Measurements from ENCODE around the gene TLR6.

The TLR6 gene

DNA sequence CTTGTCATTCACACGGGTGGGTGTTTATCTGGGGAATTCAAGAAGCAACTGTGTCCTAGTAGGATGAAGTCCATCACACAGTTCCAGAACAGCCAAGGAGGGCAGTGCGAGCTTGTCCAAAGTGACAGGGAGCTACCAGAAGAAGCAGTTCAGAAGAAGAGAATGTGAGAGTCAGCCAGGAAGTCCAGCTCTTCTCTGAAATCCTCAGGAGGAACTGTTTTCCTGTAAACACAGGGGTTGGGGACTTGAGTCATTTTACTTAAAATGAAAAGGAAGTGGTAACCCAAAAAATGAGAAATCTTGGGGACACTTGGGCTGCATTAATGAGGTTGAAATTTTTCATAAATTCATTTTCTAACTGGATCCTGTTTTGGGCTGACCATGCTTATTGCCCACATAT, 65.6 kb downstream of the TLR6 start:
- Histone ChIP-seq H3K4me3 (replicated peaks; ENCODE audit: low read depth, low read length) (no peak overlapping the region), H3K36me3 (ENCODE audit: control insufficient read depth, insufficient read depth, low read length) (no peaks in the 10 kb centered on the region; the same call in 1 of the 2 replicates), H3K27me3 (replicated peaks; ENCODE audit: control insufficient read depth, insufficient read depth, low read length) (no peaks in the 10 kb centered on the region)
- TF ChIP-seq, protein P1, sequence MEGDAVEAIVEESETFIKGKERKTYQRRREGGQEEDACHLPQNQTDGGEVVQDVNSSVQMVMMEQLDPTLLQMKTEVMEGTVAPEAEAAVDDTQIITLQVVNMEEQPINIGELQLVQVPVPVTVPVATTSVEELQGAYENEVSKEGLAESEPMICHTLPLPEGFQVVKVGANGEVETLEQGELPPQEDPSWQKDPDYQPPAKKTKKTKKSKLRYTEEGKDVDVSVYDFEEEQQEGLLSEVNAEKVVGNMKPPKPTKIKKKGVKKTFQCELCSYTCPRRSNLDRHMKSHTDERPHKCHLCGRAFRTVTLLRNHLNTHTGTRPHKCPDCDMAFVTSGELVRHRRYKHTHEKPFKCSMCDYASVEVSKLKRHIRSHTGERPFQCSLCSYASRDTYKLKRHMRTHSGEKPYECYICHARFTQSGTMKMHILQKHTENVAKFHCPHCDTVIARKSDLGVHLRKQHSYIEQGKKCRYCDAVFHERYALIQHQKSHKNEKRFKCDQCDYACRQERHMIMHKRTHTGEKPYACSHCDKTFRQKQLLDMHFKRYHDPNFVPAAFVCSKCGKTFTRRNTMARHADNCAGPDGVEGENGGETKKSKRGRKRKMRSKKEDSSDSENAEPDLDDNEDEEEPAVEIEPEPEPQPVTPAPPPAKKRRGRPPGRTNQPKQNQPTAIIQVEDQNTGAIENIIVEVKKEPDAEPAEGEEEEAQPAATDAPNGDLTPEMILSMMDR (IDR thresholded peaks at IDR 0.05; ENCODE audit: insufficient read depth, low read length, poor library complexity, severe bottlenecking): no peak
- DNase-seq (ENCODE audit: extremely low read depth, insufficient read length): no peak

DNA sequence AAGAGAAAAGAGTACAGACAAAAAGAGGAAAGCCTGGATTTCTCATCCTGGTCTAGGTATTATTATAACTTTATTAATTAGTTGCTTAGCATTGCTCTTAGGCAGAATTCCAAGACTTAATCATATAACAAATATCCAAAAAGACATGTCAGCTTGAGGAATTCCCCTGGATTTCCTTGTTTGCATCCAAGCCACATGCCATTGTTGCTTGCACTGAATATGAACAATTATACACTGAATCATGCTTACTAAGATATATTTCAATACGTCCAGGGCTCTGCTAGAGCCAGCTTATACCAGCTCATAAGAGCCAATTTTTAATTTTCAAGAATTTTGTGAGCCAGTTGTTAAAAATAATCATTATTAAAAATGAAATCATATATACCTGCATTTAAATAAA, 68.3 kb downstream of the TLR6 start:
- TF ChIP-seq, protein P1 (IDR thresholded peaks at IDR 0.05; ENCODE audit: insufficient read depth, low read length, poor library complexity, severe bottlenecking): no peak
- H3K36me3 ChIP-seq (ENCODE audit: control insufficient read depth, insufficient read depth, low read length): no peaks in the 10 kb centered on the region; the same call in 1 of the 2 replicates
- H3K27me3 ChIP-seq (replicated peaks; ENCODE audit: control insufficient read depth, insufficient read depth, low read length): no peaks in the 10 kb centered on the region
- no peak for DNase-seq (ENCODE audit: extremely low read depth, insufficient read length)
- no peak overlapping the region for H3K4me3 ChIP-seq (replicated peaks; ENCODE audit: low read depth, low read length)

DNA sequence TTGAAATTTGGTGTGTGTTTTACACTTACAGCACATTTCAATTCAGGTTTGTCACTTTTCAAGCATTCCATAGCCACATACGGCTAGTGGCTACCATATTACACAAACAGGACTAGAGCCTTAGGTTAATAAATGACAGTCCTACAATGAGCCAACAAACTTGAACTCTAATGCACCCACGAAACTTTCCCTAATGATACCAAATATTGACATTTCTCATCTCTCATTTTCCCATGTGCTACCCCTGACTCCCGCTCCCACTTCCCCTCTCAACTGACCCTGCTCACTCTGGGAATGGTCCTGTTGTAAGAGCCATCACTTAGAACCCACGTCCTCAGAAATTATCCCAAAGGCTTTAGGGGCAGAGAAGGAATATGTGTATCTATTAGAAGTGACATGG, 68.9 kb downstream of the TLR6 start:
- Histone ChIP-seq H3K4me3 (replicated peaks; ENCODE audit: low read depth, low read length) (no peak overlapping the region), H3K27me3 (replicated peaks; ENCODE audit: control insufficient read depth, insufficient read depth, low read length) (no peaks in the 10 kb centered on the region), H3K36me3 (ENCODE audit: control insufficient read depth, insufficient read depth, low read length) (no peaks in the 10 kb centered on the region; the same call in 1 of the 2 replicates)
- DNase-seq (ENCODE audit: extremely low read depth, insufficient read length): no peak
- TF ChIP-seq, protein P1 (IDR thresholded peaks at IDR 0.05; ENCODE audit: insufficient read depth, low read length, poor library complexity, severe bottlenecking): no peak

DNA sequence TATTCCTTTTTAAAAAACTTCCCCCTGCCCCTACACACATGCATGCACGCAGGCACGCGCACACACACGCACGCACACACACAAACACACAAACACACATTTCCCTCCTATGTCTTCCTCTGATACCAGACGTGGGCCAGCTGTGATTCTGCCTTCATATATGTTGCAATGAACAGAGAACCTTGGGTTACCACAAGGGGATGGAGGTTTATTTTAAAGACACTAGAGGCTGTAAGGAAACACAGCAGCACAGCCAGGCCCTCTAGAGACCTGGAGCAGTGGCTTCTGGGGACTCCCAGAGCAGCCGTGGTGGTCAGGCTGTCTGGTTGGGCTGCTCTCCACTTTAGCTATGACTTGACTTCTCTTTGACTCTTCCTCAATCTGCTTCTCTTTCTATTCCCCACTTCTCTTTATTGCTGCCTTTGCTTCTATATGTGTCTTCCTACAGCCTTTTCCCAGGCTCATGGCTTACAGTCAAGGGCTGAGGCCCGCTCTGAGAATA, 70.7 kb downstream of the TLR6 start:
- peak; percentile 79 for DNase-seq (ENCODE audit: extremely low read depth, insufficient read length)
- TF ChIP-seq, protein P1 (IDR thresholded peaks at IDR 0.05; ENCODE audit: insufficient read depth, low read length, poor library complexity, severe bottlenecking): peak; percentile 8
- Histone ChIP-seq H3K27me3 (replicated peaks; ENCODE audit: control insufficient read depth, insufficient read depth, low read length) (no peaks in the 10 kb centered on the region), H3K36me3 (ENCODE audit: control insufficient read depth, insufficient read depth, low read length) (no peaks in the 10 kb centered on the region; the same call in 1 of the 2 replicates), H3K4me3 (replicated peaks; ENCODE audit: low read depth, low read length) (no peak overlapping the region)

DNA sequence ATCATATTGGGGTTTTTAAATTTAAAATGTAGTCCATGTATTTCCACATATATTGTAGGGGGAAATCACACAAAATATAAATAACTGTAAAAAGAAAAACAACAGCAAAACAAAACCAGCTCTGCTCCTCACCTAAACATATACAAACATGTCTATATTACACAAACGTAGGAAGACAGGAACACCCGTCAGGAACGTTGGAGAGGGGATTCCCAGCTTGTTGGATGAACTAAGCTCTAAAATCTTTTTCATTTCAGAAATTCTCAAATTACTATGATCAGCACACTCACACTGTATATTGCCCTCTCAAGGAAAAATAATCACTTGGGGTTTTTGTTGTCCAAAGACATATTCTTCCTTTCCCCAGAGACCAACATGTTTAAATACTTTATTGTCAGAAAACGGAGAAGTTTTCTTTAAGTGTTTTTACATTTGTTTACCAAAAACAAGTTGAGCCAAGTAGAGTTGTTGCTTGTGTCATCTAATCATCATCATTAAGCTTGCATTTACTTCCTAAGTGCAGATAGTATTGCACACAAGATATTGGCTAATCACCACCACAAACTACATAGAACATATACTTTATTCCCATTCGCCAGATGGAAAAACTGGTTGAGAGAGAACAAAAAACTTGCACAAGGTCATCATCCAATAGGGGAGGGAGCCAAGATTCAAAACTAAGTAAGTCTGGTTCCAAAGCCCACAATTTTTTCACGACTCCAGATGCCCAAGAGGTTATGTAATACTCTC, 71.4 kb downstream of the TLR6 start:
- no peak for DNase-seq (ENCODE audit: extremely low read depth, insufficient read length)
- no peaks in the 10 kb centered on the region for H3K27me3 ChIP-seq (replicated peaks; ENCODE audit: control insufficient read depth, insufficient read depth, low read length)
- TF ChIP-seq, protein P1 (IDR thresholded peaks at IDR 0.05; ENCODE audit: insufficient read depth, low read length, poor library complexity, severe bottlenecking): no peak
- H3K36me3 ChIP-seq (ENCODE audit: control insufficient read depth, insufficient read depth, low read length): no peaks in the 10 kb centered on the region
- no peak overlapping the region for H3K4me3 ChIP-seq (replicated peaks; ENCODE audit: low read depth, low read length)
